GM18505 (cell line): ENCODE measurements around the gene ANTKMT.

Experiments used
- ATAC-seq: cut with Tn5 transposase; IDR thresholded peaks from one replicate; pipeline ENCODE4 v1.9.1; 2021; ENCODE audit not compliant: unreplicated experiment
- POLR2A ChIP-seq: IDR thresholded peaks from 4 replicates; pipeline ENCODE4 v1.6.1; 2011; ENCODE audit warnings: borderline replicate concordance; ENCODE audit not compliant: insufficient read depth, insufficient read length; ENCODE audit errors: extremely low read depth

Gene ANTKMT

GRCh38 chr16:678209-678857 lies 42.6 kb upstream of the ANTKMT start:
- TF ChIP-seq POLR2A = no peak
- no peak for ATAC-seq

- ATAC-seq = no peak
- no peak for TF ChIP-seq POLR2A
These were observed 41.8 kb upstream of the ANTKMT start for GRCh38 chr16:678858-679813.

GRCh38 chr16:679814-680624 lies 40.9 kb upstream of the ANTKMT start, which contains the start of gene STUB1:
Gene STUB1, plus strand, starts transcription at chr16:680410. Its CDS starts 116 bp downstream, at chr16:680526.
- peak; percentile 37 for ATAC-seq
- peak; percentile 86 for TF ChIP-seq POLR2A

- ATAC-seq = peak; percentile 0
- no peak for TF ChIP-seq POLR2A
These were observed 40.4 kb upstream of the ANTKMT start for GRCh38 chr16:680625-680945.

- no peak for ATAC-seq
- no peak for TF ChIP-seq POLR2A
These were observed 39.8 kb upstream of the ANTKMT start for GRCh38 chr16:680967-681745.

- no peak for ATAC-seq
- no peak for TF ChIP-seq POLR2A
These were observed 39.1 kb upstream of the ANTKMT start for GRCh38 chr16:681746-682427.

- no peak for ATAC-seq
- no peak for TF ChIP-seq POLR2A
These were observed 38.2 kb upstream of the ANTKMT start for GRCh38 chr16:682493-683395.

- no peak for ATAC-seq
- TF ChIP-seq POLR2A = peak; percentile 30
These were observed 37.4 kb upstream of the ANTKMT start for GRCh38 chr16:683396-684070.

- peak; percentile 50 for ATAC-seq
- TF ChIP-seq POLR2A = peak; percentile 90
These were observed 36.7 kb upstream of the ANTKMT start, which contains the start of gene JMJD8 for GRCh38 chr16:684071-684794. Gene JMJD8, minus strand, starts transcription at chr16:684334. Its CDS starts 15 bp downstream, at chr16:684319.
